Upper lobe of left lung (tissue), 6 donors: ENCODE results near the gene LMTK3. TPM values are rescaled to one million over a fixed set of nuclear protein-coding genes. Genes with fewer than 3 reads are reported as not detected.

Experiments used
- ATAC-seq, 2 donors: fragments of 200-7000 bp; cut with Tn5 transposase; one replicate each; pipeline ENCODE4 v1.9.1; 2022; ENCODE audit warnings: mild to moderate bottlenecking in 2 of 2, moderate library complexity in 2 of 2; ENCODE audit not compliant: low FRiP score in 2 of 2
- DNase-seq, 2 donors: peaks; one replicate each; pipeline ENCODE4 v3.0.0-alpha.2; 2019 to 2020
- H3K27ac ChIP-seq, 4 donors: fragments of 200-600 bp; sonication (generic); one replicate each; pipeline ENCODE4 v1.5.1; 2016 to 2019
- H3K27me3 ChIP-seq, 4 donors: fragments of 200-600 bp; sonication (generic); one replicate each; pipeline ENCODE4 v1.5.1; 2017 to 2019
- H3K36me3 ChIP-seq, 4 donors: fragments of 200-600 bp; sonication (generic); one replicate each; pipeline ENCODE4 v1.5.1; 2016 to 2019
- H3K4me1 ChIP-seq, 4 donors: fragments of 200-600 bp; sonication (generic); one replicate each; pipeline ENCODE4 v1.5.1; 2018 to 2019
- H3K4me3 ChIP-seq, 4 donors: fragments of 200-600 bp; sonication (generic); one replicate each; pipeline ENCODE4 v1.5.1; 2017 to 2019; ENCODE audit warnings: mild to moderate bottlenecking in 2 of 4, moderate library complexity in 1 of 4
- H3K9me3 ChIP-seq, 4 donors: fragments of 200-600 bp; sonication (generic); one replicate each; pipeline ENCODE4 v1.5.1; 2018 to 2019
- CTCF ChIP-seq, 6 experiments: fragments of 450-650 bp in 4 of 6; fragments of 200-600 bp in 2 of 6; sonication (generic) in 2 of 6; IDR thresholded peaks; one replicate each; pipeline ENCODE4 v1.5.1; 2016 to 2019; ENCODE audit warnings: antibody characterized with exemption in 6 of 6
- EP300 ChIP-seq, 4 donors: sonication (generic); formaldehyde crosslinking; IDR thresholded peaks; one replicate each; pipeline ENCODE4 v1.5.1; 2017; ENCODE audit warnings: antibody characterized with exemption in 4 of 4, control low read depth in 2 of 4
- POLR2A ChIP-seq, 4 donors: fragments of 450-650 bp; IDR thresholded peaks; one replicate each; pipeline ENCODE4 v1.5.1; 2016 to 2017; ENCODE audit warnings: antibody characterized with exemption in 4 of 4, mild to moderate bottlenecking in 2 of 4
- POLR2AphosphoS5 ChIP-seq, 2 donors: sonication (generic); formaldehyde crosslinking; IDR thresholded peaks; one replicate each; pipeline ENCODE4 v1.5.1; 2017; ENCODE audit warnings: antibody characterized with exemption in 2 of 2
- WGBS, 2 donors: methylation state at CpG; one replicate each; pipeline ENCODE4 v1.1.5; 2017 to 2018; 5-methylcytosine and 5-hydroxymethylcytosine counted together
- total RNA-seq, 6 donors: library from RNA; depleted of rRNA in 4 of 6; stranded (reverse); fragments of >200 nt in 4 of 6; gene quantifications; one replicate each; pipeline versions ENCODE4 v1.1.0 to v1.2.1, GENCODE V29; 2016 to 2021
- donor health status: DM: no; HTN: no; CAD: no; lungs with moderate emphysema.
- donor health status: DM: no; HTN: yes; CAD: no; lungs with severe emphysema.

The LMTK3 gene
- total RNA-seq, 6 donors from 2014 or later = 4.9 to 45.1 (median 13.1) TPM

GRCh38 chr19:48512504-48513288 lies 1.1 kb upstream of the LMTK3 start:
- WGBS, 2 donors = 35 to 50% methylated on average over 16 to 19 of the region's 19 CpGs
- peaks cover 0 to 32% (median 21%) of the 10 kb centered on the region in 4 donors for H3K27me3 ChIP-seq
- ATAC-seq (no peak), DNase-seq (no peak)
- peak overlapping the region in 3 of 4 donors; percentile 54 to 81 (median 67) for H3K4me3 ChIP-seq
- H3K4me1 ChIP-seq = peaks cover 15 to 37% (median 16%) of the 10 kb centered on the region in 4 donors
- H3K36me3 ChIP-seq = no peaks in the 10 kb centered on the region
- H3K27ac ChIP-seq = no peak overlapping the region
- no peaks in the 10 kb centered on the region for H3K9me3 ChIP-seq
- TF ChIP-seq POLR2A (IDR thresholded peaks at IDR 0.05) (no peak), CTCF (IDR thresholded peaks at IDR 0.05) (no peak), POLR2AphosphoS5 (IDR thresholded peaks at IDR 0.05) (no peak), EP300 (IDR thresholded peaks at IDR 0.05) (no peak)

- WGBS, 2 donors = 2% methylated on average over 17 of the region's 32 CpGs; no CpG with 5 or more reads in 1 of the 2 donors
- DNase-seq (peak in 1 of 2 donors; percentile 86), ATAC-seq (no peak)
- H3K4me3 ChIP-seq = peak overlapping the region in 3 of 4 donors; percentile 3 to 25 (median 19)
- peaks cover 0 to 32% (median 21%) of the 10 kb centered on the region in 4 donors for H3K27me3 ChIP-seq
- no peaks in the 10 kb centered on the region for H3K9me3 ChIP-seq
- H3K27ac ChIP-seq = no peak overlapping the region
- TF ChIP-seq POLR2A (IDR thresholded peaks at IDR 0.05) (no peak), CTCF (IDR thresholded peaks at IDR 0.05) (no peak), POLR2AphosphoS5 (IDR thresholded peaks at IDR 0.05) (no peak), EP300 (IDR thresholded peaks at IDR 0.05) (no peak)
- peaks cover 15 to 37% (median 16%) of the 10 kb centered on the region in 4 donors for H3K4me1 ChIP-seq
- H3K36me3 ChIP-seq = no peaks in the 10 kb centered on the region
These were observed 309 bp downstream of the LMTK3 start for GRCh38 chr19:48511321-48511731.

GRCh38 chr19:48510421-48511268 lies 990 bp downstream of the LMTK3 start:
- no peaks in the 10 kb centered on the region for H3K9me3 ChIP-seq
- ATAC-seq = peak; percentile 26 to 84
- peaks cover 0 to 32% (median 21%) of the 10 kb centered on the region in 4 donors for H3K27me3 ChIP-seq
- H3K4me1 ChIP-seq = peaks cover 15 to 37% (median 16%) of the 10 kb centered on the region in 4 donors
- no peak overlapping the region for H3K27ac ChIP-seq
- H3K36me3 ChIP-seq = no peaks in the 10 kb centered on the region
- 11 to 19% methylated on average over 17 to 21 of the region's 24 CpGs for WGBS, 2 donors
- peak overlapping the region in 3 of 4 donors; percentile 3 to 25 (median 19) for H3K4me3 ChIP-seq
- peak; percentile 56 to 67 for DNase-seq
- TF ChIP-seq EP300 (IDR thresholded peaks at IDR 0.05) = no peak
- TF ChIP-seq CTCF (IDR thresholded peaks at IDR 0.05) = no peak
- TF ChIP-seq POLR2A (IDR thresholded peaks at IDR 0.05) = no peak
- TF ChIP-seq POLR2AphosphoS5 (IDR thresholded peaks at IDR 0.05) = no peak

GRCh38 chr19:48509467-48510194 lies 2.0 kb downstream of the LMTK3 start:
- H3K36me3 ChIP-seq = no peaks in the 10 kb centered on the region
- no peak overlapping the region for H3K27ac ChIP-seq
- peaks cover 0 to 32% (median 21%) of the 10 kb centered on the region in 4 donors for H3K27me3 ChIP-seq
- 88 to 90% methylated on average over 12 of the region's 12 CpGs for WGBS, 2 donors
- ATAC-seq (no peak), DNase-seq (no peak)
- peaks cover 15 to 37% (median 16%) of the 10 kb centered on the region in 4 donors for H3K4me1 ChIP-seq
- H3K9me3 ChIP-seq = no peaks in the 10 kb centered on the region
- H3K4me3 ChIP-seq = no peak overlapping the region
- TF ChIP-seq EP300 (IDR thresholded peaks at IDR 0.05) (no peak), CTCF (IDR thresholded peaks at IDR 0.05) (no peak), POLR2AphosphoS5 (IDR thresholded peaks at IDR 0.05) (no peak), POLR2A (IDR thresholded peaks at IDR 0.05) (no peak)
